Gastrocnemius medialis (tissue), 4 donors: ENCODE results near the gene ARHGAP42.

Experiments used
- CTCF ChIP-seq, 5 experiments: fragments of 450-650 bp in 3 of 5; fragments of 200-600 bp in 2 of 5; sonication (generic) in 2 of 5; IDR thresholded peaks in 4 of 5; conservative IDR thresholded peaks in 1 of 5; 1 replicate in 4 of 5; 2 replicates in 1 of 5; pipeline ENCODE4 v1.5.1; 2016 to 2019; ENCODE audit warnings: antibody characterized with exemption in 5 of 5, mild to moderate bottlenecking in 3 of 5, moderate library complexity in 3 of 5
- POLR2A ChIP-seq, 2 donors: fragments of 450-650 bp; IDR thresholded peaks; one replicate each; pipeline ENCODE4 v1.6.1; 2017; ENCODE audit warnings: antibody characterized with exemption in 2 of 2, mild to moderate bottlenecking in 2 of 2, moderate library complexity in 2 of 2

GRCh38 chr11:100788561-100789295 lies 101.6 kb downstream of the ARHGAP42 start:
- TF ChIP-seq POLR2A (IDR thresholded peaks at IDR 0.05) (no peak), CTCF (IDR thresholded peaks at IDR 0.05 in 4 of 5, conservative IDR thresholded peaks at IDR 0.05 in 1 of 5) (no peak)
